ENCODE results near the gene PTPRE.

GRCh38 chr10:127971101-127971946 lies 64.4 kb downstream of the PTPRE start:
- TF ChIP-seq POLR2A (IDR thresholded peaks at IDR 0.05) (no peak), POLR2AphosphoS5 (IDR thresholded peaks at IDR 0.05) (no peak), CTCF (IDR thresholded peaks at IDR 0.05) (no peak)

Data from breast epithelium (tissue), 3 donors.